IMR-90 (cell line): Measurements from ENCODE around the gene ASPG. TPM values are rescaled to one million over a fixed set of nuclear protein-coding genes. Genes with fewer than 3 reads are reported as not detected.

Source experiments
- ATAC-seq: fragments of 200-7000 bp; cut with Tn5 transposase; 2 replicates; pipeline ENCODE4 v1.9.1; 2020; ENCODE audit warnings: low read depth, mild to moderate bottlenecking, moderate library complexity
- BruUV-seq: library from RNA; stranded (reverse); fragments of 400-500 nt; replicated peaks from 2 replicates; lab custom pipeline; 2021; lab: Mats Ljungman, UMichigan
- CTCF ChIA-PET: fragments of 300-600 bp; formaldehyde crosslinking; extraction: SDS; loops from one replicate; lab custom pipeline; 2021; ENCODE audit warnings: antibody characterized with exemption; lab: Yijun Ruan, JAX
- POLR2A ChIA-PET: fragments of 300-600 bp; sonication (Branson Sonifier 250); formaldehyde crosslinking; loops from one replicate; lab custom pipeline; 2022; ENCODE audit warnings: antibody characterized with exemption; ENCODE audit not compliant: unreplicated experiment; lab: Charles Lee
- DNase-seq: peaks from one replicate; pipeline ENCODE4 v3.0.0; 2013
- H2AFZ ChIP-seq: replicated peaks from 2 replicates; pipeline ENCODE3; 2013; ENCODE audit warnings: low read length, mild to moderate bottlenecking; ENCODE audit not compliant: poor library complexity
- H2AK5ac ChIP-seq: 2 replicates; pipeline ENCODE4 v1.6.1; 2013; ENCODE audit warnings: low read depth, low read length, inconsistent platforms
- H2AK9ac ChIP-seq: replicated peaks from 2 replicates; pipeline ENCODE3; 2013; ENCODE audit warnings: mild to moderate bottlenecking, low read depth, low read length, moderate library complexity; ENCODE audit not compliant: poor library complexity
- H2BK120ac ChIP-seq: 2 replicates; pipeline ENCODE4 v1.6.1; 2013; ENCODE audit warnings: low read depth, low read length, inconsistent platforms
- H2BK15ac ChIP-seq: 3 replicates; pipeline ENCODE4 v1.6.1; 2013; ENCODE audit warnings: low read depth, low read length, inconsistent platforms
- H2BK20ac ChIP-seq: 2 replicates; pipeline ENCODE4 v1.6.1; 2013; ENCODE audit warnings: low read depth, mild to moderate bottlenecking, inconsistent platforms, low read length, moderate library complexity
- H2BK5ac ChIP-seq: 2 replicates; pipeline ENCODE4 v1.6.1; 2013; ENCODE audit warnings: mild to moderate bottlenecking, low read depth, low read length, inconsistent platforms; ENCODE audit not compliant: poor library complexity, severe bottlenecking
- H3K14ac ChIP-seq: replicated peaks from 2 replicates; pipeline ENCODE4 v1.6.1; 2013; ENCODE audit warnings: low read depth, low read length, inconsistent platforms
- H3K18ac ChIP-seq: 2 replicates; pipeline ENCODE4 v1.6.1; 2013; ENCODE audit warnings: low read depth, low read length, control low read depth
- H3K23ac ChIP-seq: 2 replicates; pipeline ENCODE4 v1.6.1; 2013; ENCODE audit warnings: low read depth, low read length, inconsistent platforms
- H3K27ac ChIP-seq: 2 replicates; pipeline ENCODE4 v1.5.1; 2013; ENCODE audit warnings: mild to moderate bottlenecking, control low read depth, low read length; ENCODE audit not compliant: insufficient read depth
- H3K27me3 ChIP-seq: 2 replicates; pipeline ENCODE4 v1.6.1; 2013; ENCODE audit warnings: low read length; ENCODE audit not compliant: control insufficient read depth, insufficient read depth
- H3K36me3 ChIP-seq: 2 replicates; pipeline ENCODE4 v1.6.1; 2013; ENCODE audit warnings: low read length, mixed read lengths; ENCODE audit not compliant: control insufficient read depth, insufficient read depth
- H3K4ac ChIP-seq: 2 replicates; pipeline ENCODE4 v1.6.1; 2013; ENCODE audit warnings: low read depth, low read length, inconsistent platforms
- H3K4me1 ChIP-seq: 2 replicates; pipeline ENCODE4 v1.6.1; 2013; ENCODE audit warnings: low read length, mixed read lengths; ENCODE audit not compliant: control insufficient read depth, insufficient read depth
- H3K4me2 ChIP-seq: 2 replicates; pipeline ENCODE4 v1.6.1; 2013; ENCODE audit warnings: low read depth, mild to moderate bottlenecking, control low read depth, low read length, moderate library complexity
- H3K4me3 ChIP-seq: 2 replicates; pipeline ENCODE4 v1.5.1; 2013; ENCODE audit warnings: low read depth, mild to moderate bottlenecking, control low read depth, low read length, moderate library complexity; ENCODE audit not compliant: insufficient read depth
- H3K56ac ChIP-seq: 2 replicates; pipeline ENCODE4 v1.6.1; 2013; ENCODE audit warnings: low read length, inconsistent platforms; ENCODE audit not compliant: insufficient read depth; ENCODE audit errors: extremely low read depth
- H3K79me1 ChIP-seq, 2 experiments: 2 replicates each; pipeline ENCODE4 v1.6.1; 2013; ENCODE audit warnings: low read length in 2 of 2, inconsistent platforms in 1 of 2, low read depth in 1 of 2
- H3K9ac ChIP-seq: 2 replicates; pipeline ENCODE4 v1.6.1; 2013; ENCODE audit warnings: low read depth, low read length, control low read depth
- H3K9me1 ChIP-seq: 2 replicates; pipeline ENCODE4 v1.6.1; 2013; ENCODE audit warnings: low read length, inconsistent platforms; ENCODE audit not compliant: insufficient read depth
- H3K9me3 ChIP-seq: 2 replicates; pipeline ENCODE4 v1.6.1; 2013; ENCODE audit warnings: low read length; ENCODE audit not compliant: control insufficient read depth, insufficient read depth
- H4K20me1 ChIP-seq: 2 replicates; pipeline ENCODE4 v1.6.1; 2013; ENCODE audit warnings: low read length, inconsistent platforms; ENCODE audit not compliant: insufficient read depth
- H4K5ac ChIP-seq: 2 replicates; pipeline ENCODE4 v1.6.1; 2013; ENCODE audit warnings: mild to moderate bottlenecking, low read depth, low read length, control low read depth
- H4K8ac ChIP-seq, 2 experiments: 2 replicates each; pipeline ENCODE4 v1.6.1; 2013; ENCODE audit warnings: low read depth in 2 of 2, low read length in 2 of 2, control low read depth in 1 of 2, inconsistent platforms in 1 of 2
- H4K91ac ChIP-seq: 2 replicates; pipeline ENCODE4 v1.6.1; 2013; ENCODE audit warnings: low read depth, low read length, inconsistent platforms; ENCODE audit not compliant: insufficient read depth
- BHLHE40 ChIP-seq: fragments of 150-350 bp; IDR thresholded peaks from 2 replicates; pipeline ENCODE4 v1.6.1; 2016; ENCODE audit warnings: mild to moderate bottlenecking, low read depth, low read length
- CEBPB ChIP-seq: IDR thresholded peaks from 2 replicates; pipeline ENCODE4 v1.6.1; 2012; ENCODE audit warnings: low read depth, low read length, improper control_type of control experiment
- CHD1 ChIP-seq: IDR thresholded peaks from 2 replicates; pipeline ENCODE4 v1.6.1; 2012; ENCODE audit warnings: low read depth, low read length, improper control_type of control experiment
- FOS ChIP-seq: fragments of 150-350 bp; IDR thresholded peaks from 2 replicates; pipeline ENCODE4 v1.6.1; 2016; ENCODE audit warnings: low read depth, low read length
- MAFK ChIP-seq: IDR thresholded peaks from 2 replicates; pipeline ENCODE4 v1.6.1; 2012; ENCODE audit warnings: low read depth, low read length, improper control_type of control experiment
- MAZ ChIP-seq: IDR thresholded peaks from 2 replicates; pipeline ENCODE4 v1.6.1; 2012; ENCODE audit warnings: low read depth, mild to moderate bottlenecking, low read length, improper control_type of control experiment, moderate library complexity, borderline replicate concordance
- MXI1 ChIP-seq: IDR thresholded peaks from 2 replicates; pipeline ENCODE4 v1.6.1; 2012; ENCODE audit warnings: low read depth, mild to moderate bottlenecking, low read length, moderate library complexity, borderline replicate concordance
- NFE2L2 ChIP-seq: fragments of 150-350 bp; IDR thresholded peaks from 2 replicates; pipeline ENCODE4 v1.6.1; 2016; ENCODE audit warnings: low read depth, mild to moderate bottlenecking, low read length
- POLR2A ChIP-seq: IDR thresholded peaks from 2 replicates; pipeline ENCODE4 v1.6.1; 2012; ENCODE audit warnings: mild to moderate bottlenecking, low read depth, low read length
- RAD21 ChIP-seq: IDR thresholded peaks from 2 replicates; pipeline ENCODE4 v1.6.1; 2012; ENCODE audit warnings: low read length, improper control_type of control experiment
- RFX5 ChIP-seq: IDR thresholded peaks from 2 replicates; pipeline ENCODE4 v1.8.0; 2012; ENCODE audit warnings: low read depth, mild to moderate bottlenecking, low read length, moderate library complexity
- SMC3 ChIP-seq: fragments of 150-350 bp; IDR thresholded peaks from 2 replicates; pipeline ENCODE4 v1.6.1; 2016; ENCODE audit warnings: low read depth, mild to moderate bottlenecking, antibody characterized with exemption, low read length, moderate library complexity
- WGBS, 2 experiments: methylation state at CpG; one replicate each; pipeline versions ENCODE4 v1.1.5 to v1.1.7; 2013; ENCODE audit warnings: missing lambda C conversion rate in 2 of 2; ENCODE audit not compliant: insufficient read length in 1 of 2; ENCODE audit errors: extremely low coverage in 2 of 2; 5-methylcytosine and 5-hydroxymethylcytosine counted together
- dilution Hi-C: fragments of 300-500 bp; cut with HindIII; formaldehyde crosslinking; loops from one replicate; pipeline ENCODE4 v1.14.3; 2018; ENCODE audit warnings: low sequenced_read_pairs; ENCODE audit not compliant: unreplicated experiment
- in situ Hi-C: fragments of 300-500 bp; cut with MboI; formaldehyde crosslinking; loops from 3 replicates; pipeline ENCODE4 v1.14.3; 2019; ENCODE audit warnings: low sequenced_read_pairs, inconsistent platforms, mixed read lengths
- intact Hi-C: fragments of 100-400 bp; cut with micrococcal nuclease; formaldehyde crosslinking; loops from 2 replicates; pipeline ENCODE4 v1.10.0; 2022
- polyA plus RNA-seq, 3 experiments: library from polyadenylated mRNA; depleted of rRNA; stranded (reverse); fragments of >200 nt; gene quantifications; 2 replicates each; pipeline ENCODE4 v1.2.3, GENCODE V29; 2012; ENCODE audit warnings: low replicate concordance in 1 of 3
- total RNA-seq: library from RNA; depleted of rRNA; stranded (reverse); fragments of >200 nt; gene quantifications from 2 replicates; pipeline ENCODE4 v1.2.3, GENCODE V29; 2012
- TF ChIP-seq, protein P1 (sequence below): fragments of 150-350 bp; IDR thresholded peaks from 2 replicates; pipeline ENCODE4 v1.6.1; 2016; ENCODE audit warnings: low read depth, mild to moderate bottlenecking, low read length, moderate library complexity, borderline replicate concordance
- TF ChIP-seq, protein P2 (sequence below): conservative IDR thresholded peaks from 2 replicates; pipeline ENCODE4 v1.5.1; 2012; ENCODE audit warnings: mild to moderate bottlenecking, low read depth, low read length, improper control_type of control experiment
- TF ChIP-seq, protein P3 (sequence below): fragments of 150-350 bp; IDR thresholded peaks from 2 replicates; pipeline ENCODE4 v1.6.1; 2017; ENCODE audit warnings: mild to moderate bottlenecking, antibody characterized with exemption, low read length, low read depth

The ASPG gene
- total and polyA plus RNA-seq, 2 of the 4 experiments (the other 2 are of a cell fraction) = not detected

DNA sequence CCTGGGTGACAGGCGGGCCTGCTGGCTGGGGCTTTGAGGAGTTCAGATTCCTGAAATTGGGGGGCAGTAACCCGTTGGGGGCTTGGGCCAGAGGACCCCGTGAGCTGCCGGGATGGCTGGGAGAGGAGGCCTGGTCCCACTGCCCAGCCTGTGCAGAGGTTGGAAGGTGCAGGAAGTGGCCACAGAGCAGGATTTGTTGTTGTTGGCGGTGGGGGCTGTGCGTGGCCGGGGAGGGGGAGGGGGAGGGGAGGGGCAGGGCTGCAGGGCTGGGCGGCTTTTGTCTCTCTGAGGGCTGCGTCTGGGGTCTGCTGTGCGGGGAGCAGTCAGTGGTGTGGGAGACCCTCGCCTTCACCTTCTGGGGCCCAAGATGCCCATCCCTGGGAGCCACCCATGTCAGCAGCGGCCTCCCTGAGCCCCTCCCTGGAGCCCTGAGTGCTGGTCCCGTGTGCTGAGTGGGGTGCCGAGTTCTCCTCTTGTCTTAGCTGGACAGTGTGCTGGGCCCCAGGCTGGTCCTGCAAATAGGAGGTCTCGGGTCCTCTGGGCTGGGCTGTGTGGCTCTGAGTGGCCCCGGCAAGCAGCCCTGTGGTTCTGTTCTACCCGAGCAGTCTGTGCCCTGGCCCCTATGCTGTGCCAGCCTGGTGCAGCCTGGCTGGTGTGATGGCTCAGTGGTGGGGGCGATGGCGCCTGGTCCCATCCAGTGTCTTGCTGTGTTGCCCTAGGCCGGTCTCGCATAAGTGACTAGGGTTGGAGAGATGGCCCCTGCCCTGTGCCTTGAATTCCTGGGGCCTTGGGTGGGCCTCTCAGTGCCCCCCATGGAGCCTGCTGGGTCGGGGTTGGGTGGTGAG lies 63.2 kb downstream of the ASPG start:
- Histone ChIP-seq H3K79me1 (no peaks in the 10 kb centered on the region), H2BK15ac (no peak overlapping the region), H3K56ac (no peak overlapping the region), H2BK5ac (no peak overlapping the region), H3K9me1 (no peaks in the 10 kb centered on the region), H3K4me1 (no peaks in the 10 kb centered on the region), H3K36me3 (no peaks in the 10 kb centered on the region), H3K18ac (no peak overlapping the region), H3K27ac (no peak overlapping the region), H2BK20ac (no peak overlapping the region), H3K14ac (no peak overlapping the region), H4K20me1 (no peaks in the 10 kb centered on the region), H3K23ac (no peak overlapping the region), H3K9me3 (no peaks in the 10 kb centered on the region; the same call in 1 of the 2 replicates), H3K4ac (no peak overlapping the region), H3K4me2 (no peak overlapping the region), H3K27me3 (no peaks in the 10 kb centered on the region; the same call in 1 of the 2 replicates), H2BK120ac (no peak overlapping the region), H2AFZ (no peak overlapping the region), H4K5ac (no peak overlapping the region), H4K8ac (no peak overlapping the region), H4K91ac (no peak overlapping the region), H3K4me3 (no peak overlapping the region), H2AK5ac (no peak overlapping the region), H3K9ac (no peak overlapping the region), H2AK9ac (no peak overlapping the region)
- CTCF ChIA-PET = no interaction called here
- in situ Hi-C loops = no loop called here
- ATAC-seq (no peak), DNase-seq (no peak)
- POLR2A ChIA-PET = no interaction called here
- intact Hi-C loops = no loop called here
- 72% methylated on average over 3 of the region's 22 CpGs; no CpG with 5 or more reads in 1 of the 2 experiments for WGBS, 2 experiments
- dilution Hi-C loops = no loop called here
- no TSS peak for BruUV-seq
- TF ChIP-seq RAD21 (no peak), FOS (no peak), MXI1 (no peak), NFE2L2 (no peak), SMC3 (no peak), CHD1 (no peak), CEBPB (no peak), BHLHE40 (no peak), MAFK (no peak), RFX5 (no peak), MAZ (no peak), POLR2A (no peak)
- TF ChIP-seq, protein P1, sequence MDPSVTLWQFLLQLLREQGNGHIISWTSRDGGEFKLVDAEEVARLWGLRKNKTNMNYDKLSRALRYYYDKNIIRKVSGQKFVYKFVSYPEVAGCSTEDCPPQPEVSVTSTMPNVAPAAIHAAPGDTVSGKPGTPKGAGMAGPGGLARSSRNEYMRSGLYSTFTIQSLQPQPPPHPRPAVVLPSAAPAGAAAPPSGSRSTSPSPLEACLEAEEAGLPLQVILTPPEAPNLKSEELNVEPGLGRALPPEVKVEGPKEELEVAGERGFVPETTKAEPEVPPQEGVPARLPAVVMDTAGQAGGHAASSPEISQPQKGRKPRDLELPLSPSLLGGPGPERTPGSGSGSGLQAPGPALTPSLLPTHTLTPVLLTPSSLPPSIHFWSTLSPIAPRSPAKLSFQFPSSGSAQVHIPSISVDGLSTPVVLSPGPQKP = no peak
- TF ChIP-seq, protein P2, sequence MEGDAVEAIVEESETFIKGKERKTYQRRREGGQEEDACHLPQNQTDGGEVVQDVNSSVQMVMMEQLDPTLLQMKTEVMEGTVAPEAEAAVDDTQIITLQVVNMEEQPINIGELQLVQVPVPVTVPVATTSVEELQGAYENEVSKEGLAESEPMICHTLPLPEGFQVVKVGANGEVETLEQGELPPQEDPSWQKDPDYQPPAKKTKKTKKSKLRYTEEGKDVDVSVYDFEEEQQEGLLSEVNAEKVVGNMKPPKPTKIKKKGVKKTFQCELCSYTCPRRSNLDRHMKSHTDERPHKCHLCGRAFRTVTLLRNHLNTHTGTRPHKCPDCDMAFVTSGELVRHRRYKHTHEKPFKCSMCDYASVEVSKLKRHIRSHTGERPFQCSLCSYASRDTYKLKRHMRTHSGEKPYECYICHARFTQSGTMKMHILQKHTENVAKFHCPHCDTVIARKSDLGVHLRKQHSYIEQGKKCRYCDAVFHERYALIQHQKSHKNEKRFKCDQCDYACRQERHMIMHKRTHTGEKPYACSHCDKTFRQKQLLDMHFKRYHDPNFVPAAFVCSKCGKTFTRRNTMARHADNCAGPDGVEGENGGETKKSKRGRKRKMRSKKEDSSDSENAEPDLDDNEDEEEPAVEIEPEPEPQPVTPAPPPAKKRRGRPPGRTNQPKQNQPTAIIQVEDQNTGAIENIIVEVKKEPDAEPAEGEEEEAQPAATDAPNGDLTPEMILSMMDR = no peak
- TF ChIP-seq, protein P3, sequence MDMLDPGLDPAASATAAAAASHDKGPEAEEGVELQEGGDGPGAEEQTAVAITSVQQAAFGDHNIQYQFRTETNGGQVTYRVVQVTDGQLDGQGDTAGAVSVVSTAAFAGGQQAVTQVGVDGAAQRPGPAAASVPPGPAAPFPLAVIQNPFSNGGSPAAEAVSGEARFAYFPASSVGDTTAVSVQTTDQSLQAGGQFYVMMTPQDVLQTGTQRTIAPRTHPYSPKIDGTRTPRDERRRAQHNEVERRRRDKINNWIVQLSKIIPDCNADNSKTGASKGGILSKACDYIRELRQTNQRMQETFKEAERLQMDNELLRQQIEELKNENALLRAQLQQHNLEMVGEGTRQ = no peak
